HepG2 (cell line): Measurements from ENCODE around the gene CDC34. TPM values are rescaled to one million over a fixed set of nuclear protein-coding genes. Genes with fewer than 3 reads are reported as not detected.

ENCODE experiments used
- AGO1 ChIP-seq: fragments of 200-400 bp; formaldehyde crosslinking; IDR thresholded peaks from 2 replicates; pipeline ENCODE4 v1.6.1; 2017; ENCODE audit warnings: mild to moderate bottlenecking, low read depth, low read length, moderate library complexity; ENCODE audit not compliant: poor library complexity, severe bottlenecking
- ARNTL ChIP-seq: sonication (generic); formaldehyde crosslinking; IDR thresholded peaks from 2 replicates; pipeline ENCODE4 v1.4.0; 2020; ENCODE audit warnings: mild to moderate bottlenecking, missing genetic modification reagents
- FOXC1 ChIP-seq: sonication (generic); formaldehyde crosslinking; IDR thresholded peaks from 2 replicates; pipeline ENCODE4 v1.8.0; 2022; ENCODE audit warnings: mild to moderate bottlenecking, missing genetic modification reagents, borderline replicate concordance
- GTF3A ChIP-seq: sonication (generic); formaldehyde crosslinking; conservative IDR thresholded peaks from 2 replicates; pipeline ENCODE4 v1.4.0; 2020; ENCODE audit warnings: mild to moderate bottlenecking, missing genetic modification reagents
- HNRNPH1 ChIP-seq: fragments of 200-400 bp; formaldehyde crosslinking; optimal IDR thresholded peaks from 2 replicates; pipeline ENCODE3; 2017; ENCODE audit warnings: mild to moderate bottlenecking, low read depth, low read length
- KMT2A ChIP-seq: sonication (generic); formaldehyde crosslinking; IDR thresholded peaks from 2 replicates; pipeline ENCODE4 v1.4.0; 2020; ENCODE audit warnings: missing genetic modification reagents
- MIER2 ChIP-seq: IDR thresholded peaks from 2 replicates; pipeline ENCODE4 v1.6.1; 2016; ENCODE audit warnings: missing biosample characterization, missing genetic modification reagents
- RBM22 ChIP-seq: fragments of 200-400 bp; formaldehyde crosslinking; optimal IDR thresholded peaks from 2 replicates; pipeline ENCODE3; 2017; ENCODE audit warnings: mild to moderate bottlenecking, low read length, moderate library complexity
- THYN1 ChIP-seq: sonication (generic); formaldehyde crosslinking; IDR thresholded peaks from 2 replicates; pipeline ENCODE4 v1.8.1; 2023; ENCODE audit warnings: low read depth, mild to moderate bottlenecking, moderate library complexity, missing genetic modification reagents, borderline replicate concordance
- ZFP36L1 ChIP-seq: sonication (generic); formaldehyde crosslinking; IDR thresholded peaks from 2 replicates; pipeline ENCODE4 v1.8.0; 2022; ENCODE audit warnings: mild to moderate bottlenecking, missing genetic modification reagents, moderate library complexity
- ZFYVE20 ChIP-seq: sonication (generic); formaldehyde crosslinking; IDR thresholded peaks from 2 replicates; pipeline ENCODE4 v1.8.0; 2023; ENCODE audit warnings: low read depth, mild to moderate bottlenecking, moderate library complexity, missing genetic modification reagents, borderline replicate concordance
- ZNF354B ChIP-seq: sonication (generic); formaldehyde crosslinking; IDR thresholded peaks from 2 replicates; pipeline ENCODE4 v1.8.0; 2022; ENCODE audit warnings: mild to moderate bottlenecking, missing genetic modification reagents
- ZNF382 ChIP-seq: sonication (generic); formaldehyde crosslinking; IDR thresholded peaks from 2 replicates; pipeline ENCODE4 v1.5.0; 2020; ENCODE audit warnings: missing genetic modification reagents, mild to moderate bottlenecking, borderline replicate concordance
- ZNF724P ChIP-seq: sonication (generic); formaldehyde crosslinking; IDR thresholded peaks from 2 replicates; pipeline ENCODE4 v1.8.0; 2022; ENCODE audit warnings: missing genetic modification reagents, borderline replicate concordance
- polyA plus RNA-seq, 8 experiments: library from polyadenylated mRNA; depleted of rRNA in 3 of 8; stranded (reverse) in 7 of 8; unstranded in 1 of 8; fragments of >200 nt; fragmentation: Illumina TruSeq in 4 of 8; extraction: Trizol in 4 of 8; gene quantifications; 2 replicates each; pipeline versions ENCODE4 v1.2.1 to v1.2.3, GENCODE V29; 2011 to 2016; ENCODE audit warnings: low read depth in 4 of 8, missing spikeins in 1 of 8, mixed read lengths in 1 of 8; ENCODE audit not compliant: insufficient read depth in 1 of 8
- total RNA-seq, 5 experiments: library from RNA; depleted of rRNA; stranded (reverse); fragments of >200 nt; fragmentation: Illumina TruSeq; extraction: Trizol; gene quantifications; 2 replicates each; pipeline ENCODE4 v1.2.3, GENCODE V29; 2016; ENCODE audit warnings: low read depth in 1 of 5
- TF ChIP-seq, protein P1 (sequence below): sonication (generic); formaldehyde crosslinking; IDR thresholded peaks from 2 replicates; pipeline ENCODE4 v1.8.1; 2022; ENCODE audit warnings: low read depth, mild to moderate bottlenecking, missing genetic modification reagents
- TF ChIP-seq, protein P2 (sequence below): sonication (generic); formaldehyde crosslinking; IDR thresholded peaks from 2 replicates; pipeline ENCODE4 v1.4.0; 2020; ENCODE audit warnings: mild to moderate bottlenecking, missing genetic modification reagents
- TF ChIP-seq, protein P3 (sequence below): sonication (generic); formaldehyde crosslinking; IDR thresholded peaks from 2 replicates; pipeline ENCODE4 v1.8.0; 2022; ENCODE audit warnings: low read depth, missing genetic modification reagents

The CDC34 gene
- total and polyA plus RNA-seq, 2 of the 13 experiments (the other 11 are each of a cell fraction or from before 2014, with no cell fraction given): 138 to 150 TPM

- TF ChIP-seq ZNF382 (CRISPR knock-in tag) (no peak), ZFYVE20 (CRISPR knock-in tag) (no peak), THYN1 (CRISPR knock-in tag) (no peak), ZFP36L1 (no peak), ZNF724P (CRISPR knock-in tag) (no peak), HNRNPH1 (no peak), FOXC1 (CRISPR knock-in tag) (peak; percentile 47; the same call in 1 of the 2 replicates), KMT2A (CRISPR knock-in tag) (no peak), ZNF354B (CRISPR knock-in tag) (no peak), ARNTL (CRISPR knock-in tag) (peak; percentile 62; the same call in 1 of the 2 replicates), MIER2 (no peak), RBM22 (no peak), AGO1 (no peak), GTF3A (CRISPR knock-in tag) (no peak)
- TF ChIP-seq, protein P1, sequence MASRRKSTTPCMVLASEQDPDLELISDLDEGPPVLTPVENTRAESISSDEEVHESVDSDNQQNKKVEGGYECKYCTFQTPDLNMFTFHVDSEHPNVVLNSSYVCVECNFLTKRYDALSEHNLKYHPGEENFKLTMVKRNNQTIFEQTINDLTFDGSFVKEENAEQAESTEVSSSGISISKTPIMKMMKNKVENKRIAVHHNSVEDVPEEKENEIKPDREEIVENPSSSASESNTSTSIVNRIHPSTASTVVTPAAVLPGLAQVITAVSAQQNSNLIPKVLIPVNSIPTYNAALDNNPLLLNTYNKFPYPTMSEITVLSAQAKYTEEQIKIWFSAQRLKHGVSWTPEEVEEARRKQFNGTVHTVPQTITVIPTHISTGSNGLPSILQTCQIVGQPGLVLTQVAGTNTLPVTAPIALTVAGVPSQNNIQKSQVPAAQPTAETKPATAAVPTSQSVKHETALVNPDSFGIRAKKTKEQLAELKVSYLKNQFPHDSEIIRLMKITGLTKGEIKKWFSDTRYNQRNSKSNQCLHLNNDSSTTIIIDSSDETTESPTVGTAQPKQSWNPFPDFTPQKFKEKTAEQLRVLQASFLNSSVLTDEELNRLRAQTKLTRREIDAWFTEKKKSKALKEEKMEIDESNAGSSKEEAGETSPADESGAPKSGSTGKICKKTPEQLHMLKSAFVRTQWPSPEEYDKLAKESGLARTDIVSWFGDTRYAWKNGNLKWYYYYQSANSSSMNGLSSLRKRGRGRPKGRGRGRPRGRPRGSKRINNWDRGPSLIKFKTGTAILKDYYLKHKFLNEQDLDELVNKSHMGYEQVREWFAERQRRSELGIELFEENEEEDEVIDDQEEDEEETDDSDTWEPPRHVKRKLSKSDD (CRISPR knock-in tag): peak; percentile 78; the same call in 1 of the 2 replicates
- TF ChIP-seq, protein P2, sequence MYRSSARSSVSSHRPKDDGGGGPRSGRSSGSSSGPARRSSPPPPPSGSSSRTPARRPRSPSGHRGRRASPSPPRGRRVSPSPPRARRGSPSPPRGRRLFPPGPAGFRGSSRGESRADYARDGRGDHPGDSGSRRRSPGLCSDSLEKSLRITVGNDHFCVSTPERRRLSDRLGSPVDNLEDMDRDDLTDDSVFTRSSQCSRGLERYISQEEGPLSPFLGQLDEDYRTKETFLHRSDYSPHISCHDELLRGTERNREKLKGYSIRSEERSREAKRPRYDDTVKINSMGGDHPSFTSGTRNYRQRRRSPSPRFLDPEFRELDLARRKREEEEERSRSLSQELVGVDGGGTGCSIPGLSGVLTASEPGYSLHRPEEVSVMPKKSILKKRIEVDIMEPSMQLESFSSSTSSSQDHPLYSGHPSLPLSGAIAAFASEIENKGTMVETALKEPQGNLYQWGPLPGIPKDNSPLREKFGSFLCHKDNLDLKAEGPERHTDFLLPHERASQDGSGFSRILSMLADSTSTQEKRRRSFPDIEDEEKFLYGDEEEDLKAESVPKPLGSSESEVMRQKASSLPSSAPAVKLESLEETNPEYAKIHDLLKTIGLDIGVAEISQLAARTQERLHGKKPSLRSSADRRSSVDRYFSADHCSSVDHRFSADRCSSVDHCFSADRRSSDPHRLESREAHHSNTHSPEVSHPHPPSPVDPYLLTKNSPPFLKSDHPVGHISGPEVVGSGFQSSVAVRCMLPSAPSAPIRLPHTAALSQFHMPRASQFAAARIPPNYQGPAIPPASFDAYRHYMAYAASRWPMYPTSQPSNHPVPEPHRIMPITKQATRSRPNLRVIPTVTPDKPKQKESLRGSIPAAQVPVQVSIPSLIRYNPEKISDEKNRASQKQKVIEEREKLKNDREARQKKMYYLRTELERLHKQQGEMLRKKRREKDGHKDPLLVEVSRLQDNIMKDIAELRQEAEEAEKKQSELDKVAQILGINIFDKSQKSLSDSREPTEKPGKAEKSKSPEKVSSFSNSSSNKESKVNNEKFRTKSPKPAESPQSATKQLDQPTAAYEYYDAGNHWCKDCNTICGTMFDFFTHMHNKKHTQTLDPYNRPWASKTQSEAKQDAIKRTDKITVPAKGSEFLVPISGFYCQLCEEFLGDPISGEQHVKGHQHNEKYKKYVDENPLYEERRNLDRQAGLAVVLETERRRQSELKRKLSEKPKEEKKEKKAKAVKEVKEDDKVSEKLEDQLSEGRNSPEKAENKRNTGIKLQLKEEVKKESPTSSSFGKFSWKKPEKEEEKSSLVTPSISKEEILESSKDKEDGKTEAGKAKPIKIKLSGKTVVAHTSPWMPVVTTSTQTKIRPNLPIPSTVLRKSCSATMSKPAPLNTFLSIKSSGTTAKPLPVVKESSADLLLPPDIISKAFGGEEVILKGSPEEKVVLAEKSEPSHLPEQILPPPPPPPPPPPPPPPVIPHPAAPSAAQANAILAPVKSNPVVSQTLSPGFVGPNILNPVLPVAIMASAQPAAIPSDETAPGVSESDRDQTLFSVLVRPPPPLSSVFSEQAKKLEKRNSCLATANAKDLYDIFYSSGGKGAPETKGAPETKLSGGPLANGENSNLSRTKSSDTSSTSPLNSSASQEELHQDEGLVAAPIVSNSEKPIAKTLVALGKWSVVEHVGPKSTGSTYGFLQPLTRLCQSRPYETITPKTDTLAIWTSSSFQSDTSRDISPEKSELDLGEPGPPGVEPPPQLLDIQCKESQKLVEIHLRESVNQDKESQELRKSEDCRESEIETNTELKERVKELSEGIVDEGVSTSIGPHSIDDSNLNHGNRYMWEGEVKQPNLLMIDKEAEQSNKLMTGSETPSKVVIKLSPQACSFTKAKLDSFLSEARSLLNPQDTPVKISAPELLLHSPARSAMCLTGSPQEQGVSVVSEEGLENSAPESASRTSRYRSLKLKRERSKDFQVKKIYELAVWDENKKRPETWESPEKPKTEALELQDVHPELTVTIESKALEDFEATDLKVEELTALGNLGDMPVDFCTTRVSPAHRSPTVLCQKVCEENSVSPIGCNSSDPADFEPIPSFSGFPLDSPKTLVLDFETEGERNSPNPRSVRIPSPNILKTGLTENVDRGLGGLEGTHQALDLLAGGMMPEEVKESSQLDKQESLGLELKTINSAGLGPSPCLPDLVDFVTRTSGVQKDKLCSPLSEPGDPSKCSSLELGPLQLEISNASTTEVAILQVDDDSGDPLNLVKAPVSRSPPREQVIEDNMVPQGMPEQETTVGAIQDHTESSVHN (CRISPR knock-in tag): 0 out of 2 replicates have a peak, but pooled peaks have one; percentile 32
- TF ChIP-seq, protein P3, sequence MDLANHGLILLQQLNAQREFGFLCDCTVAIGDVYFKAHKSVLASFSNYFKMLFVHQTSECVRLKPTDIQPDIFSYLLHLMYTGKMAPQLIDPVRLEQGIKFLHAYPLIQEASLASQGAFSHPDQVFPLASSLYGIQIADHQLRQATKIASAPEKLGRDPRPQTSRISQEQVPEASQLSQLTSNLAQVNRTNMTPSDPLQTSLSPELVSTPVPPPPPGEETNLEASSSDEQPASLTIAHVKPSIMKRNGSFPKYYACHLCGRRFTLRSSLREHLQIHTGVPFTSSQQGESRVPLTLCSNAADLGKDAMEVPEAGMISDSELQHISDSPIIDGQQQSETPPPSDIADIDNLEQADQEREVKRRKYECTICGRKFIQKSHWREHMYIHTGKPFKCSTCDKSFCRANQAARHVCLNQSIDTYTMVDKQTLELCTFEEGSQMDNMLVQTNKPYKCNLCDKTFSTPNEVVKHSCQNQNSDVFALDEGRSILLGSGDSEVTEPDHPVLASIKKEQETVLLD: peak; percentile 72
Observed at GRCh38 chr19:524062-524674, 7.4 kb upstream of the CDC34 start (continued).
